NCI-H2107 (cell line): Measurements from ENCODE around the gene XPC.
"Not testable (repeated sequence)": the region's sequence is repeated elsewhere in the genome, so short reads cannot be mapped to it uniquely, and the experiment has no call there.

Experiments used
- DNase-seq: peaks from one replicate; lab custom pipeline; 2025; lab: John Stamatoyannopoulos, UW

Gene XPC

DNA sequence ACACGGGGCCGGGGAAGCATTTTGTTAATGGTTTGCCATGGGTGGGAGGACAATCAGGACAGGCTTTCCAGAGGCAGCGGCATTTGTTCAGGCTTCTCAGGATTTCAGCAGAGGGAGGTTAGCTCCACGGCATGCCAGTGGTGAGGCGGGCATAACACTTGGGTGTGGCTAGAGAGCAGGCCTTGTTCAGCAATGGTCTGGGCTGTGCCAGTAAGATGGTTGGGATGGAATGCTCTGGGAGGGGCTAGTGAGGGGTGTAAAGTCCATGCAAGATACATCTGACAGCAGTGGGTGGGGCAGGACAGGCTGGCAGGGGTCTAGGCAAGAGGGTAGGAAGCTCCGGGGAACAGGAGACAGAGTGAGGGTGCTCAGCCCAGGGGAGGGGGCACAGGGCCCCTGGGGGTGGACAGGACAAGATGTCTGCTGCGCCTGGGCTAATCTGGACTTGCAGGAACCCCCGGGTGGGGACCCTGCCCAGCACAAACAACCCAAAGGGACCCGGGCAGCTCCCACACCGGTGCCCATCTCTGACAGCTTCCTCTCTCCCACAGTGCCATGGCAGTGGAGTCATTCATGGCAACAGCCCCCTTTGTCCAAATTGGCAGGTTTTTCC lies 45.1 kb downstream of the XPC start:
- no peak for DNase-seq

DNA sequence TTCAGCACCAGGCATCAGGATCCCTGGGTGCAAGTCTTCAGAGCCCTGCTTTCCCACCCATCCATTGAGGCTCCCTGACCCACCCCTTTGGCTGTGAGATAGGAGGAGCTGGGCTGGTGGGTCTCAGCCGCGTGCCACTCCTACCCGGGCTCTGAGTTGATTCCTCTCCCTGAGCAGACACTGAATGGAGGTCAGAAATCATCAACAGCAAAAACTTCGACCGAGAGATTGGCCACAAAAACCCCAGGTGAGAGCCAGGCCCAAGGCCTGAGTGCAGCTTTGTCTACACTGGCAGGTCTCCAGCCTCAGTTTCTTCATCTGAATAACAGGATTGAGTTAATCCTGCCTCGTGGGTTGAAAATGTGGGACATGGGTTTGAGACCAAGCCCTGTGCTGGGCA lies 45.7 kb downstream of the XPC start:
- no peak for DNase-seq

DNA sequence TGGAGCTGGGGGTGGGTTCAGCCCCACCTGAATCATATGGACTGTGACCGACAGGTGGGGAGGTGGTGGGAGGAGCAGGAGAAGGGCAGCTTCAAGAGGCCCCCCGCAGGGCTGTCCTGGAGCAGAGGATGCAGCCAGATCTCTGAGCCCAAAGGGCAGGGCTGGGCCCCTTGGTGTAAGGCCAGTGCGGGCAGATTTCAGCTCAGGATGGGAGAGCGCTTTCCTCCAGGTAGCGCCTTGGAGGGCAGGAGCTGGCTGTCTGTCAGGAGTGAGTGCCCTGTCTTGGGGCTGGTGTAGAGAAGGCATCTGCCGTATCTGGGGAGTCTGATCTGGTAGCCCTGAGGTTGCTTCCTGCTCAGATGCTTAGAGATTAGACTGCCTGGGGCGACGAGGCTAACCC lies 46.3 kb downstream of the XPC start:
- DNase-seq: no peak

DNA sequence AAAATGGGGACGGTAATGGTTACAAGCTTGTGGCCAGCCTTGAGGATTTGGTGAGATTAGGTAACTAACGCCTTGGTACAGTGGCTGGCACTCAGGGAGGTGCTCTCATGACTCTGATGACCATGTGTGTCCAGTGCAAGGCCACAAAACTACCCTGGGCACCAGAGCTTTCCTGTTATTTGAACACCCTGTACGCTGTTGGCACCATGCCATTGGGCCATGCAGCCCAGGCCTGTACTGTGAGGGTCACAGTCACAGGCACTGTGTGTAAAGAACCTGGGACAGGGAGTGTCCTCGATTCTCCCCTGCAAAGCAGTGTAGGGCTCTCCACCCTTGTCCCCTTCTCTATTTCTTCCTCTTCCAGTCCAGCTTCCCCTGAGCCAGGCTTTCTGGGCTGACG lies 47.3 kb downstream of the XPC start:
- no peak for DNase-seq

DNA sequence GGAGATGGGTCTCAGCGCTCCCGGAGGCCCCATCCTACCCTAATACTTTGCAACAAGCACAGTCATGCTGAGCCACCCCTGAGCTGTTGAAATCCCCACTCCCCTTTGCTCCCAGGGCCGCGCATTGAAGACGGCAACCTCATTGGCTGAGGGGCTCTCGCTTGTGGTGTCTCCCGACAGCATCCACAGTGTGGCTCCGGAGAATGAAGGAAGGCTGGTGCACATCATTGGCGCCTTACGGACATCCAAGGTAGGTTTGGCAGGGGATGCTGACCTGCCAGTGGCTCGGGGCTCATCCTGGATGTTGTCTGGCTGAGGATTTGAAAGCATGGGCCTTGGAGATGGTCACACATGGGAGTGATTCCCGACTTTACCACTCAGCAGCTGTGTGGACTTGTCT lies 47.7 kb downstream of the XPC start:
- DNase-seq: no peak

DNA sequence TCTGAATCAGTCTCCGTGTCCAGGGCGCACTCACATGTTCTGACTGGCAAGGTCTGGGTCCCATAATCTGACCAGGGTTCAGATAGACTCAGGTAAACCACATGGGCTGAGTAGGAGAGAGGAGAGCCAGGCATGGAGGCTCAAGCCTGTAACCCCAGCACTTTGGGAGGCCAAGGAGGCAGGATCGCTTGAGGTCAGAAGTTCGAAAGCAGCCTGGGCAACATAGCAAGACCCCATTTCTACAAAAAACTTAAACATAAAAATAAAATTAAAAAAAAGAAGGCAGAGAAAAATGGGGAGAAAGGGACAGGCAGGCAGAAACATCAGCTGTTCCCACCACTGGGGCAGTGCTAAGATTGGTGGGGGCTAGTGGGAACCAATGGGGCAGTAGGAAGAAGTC lies 48.2 kb downstream of the XPC start:
- DNase-seq: no peak

DNA sequence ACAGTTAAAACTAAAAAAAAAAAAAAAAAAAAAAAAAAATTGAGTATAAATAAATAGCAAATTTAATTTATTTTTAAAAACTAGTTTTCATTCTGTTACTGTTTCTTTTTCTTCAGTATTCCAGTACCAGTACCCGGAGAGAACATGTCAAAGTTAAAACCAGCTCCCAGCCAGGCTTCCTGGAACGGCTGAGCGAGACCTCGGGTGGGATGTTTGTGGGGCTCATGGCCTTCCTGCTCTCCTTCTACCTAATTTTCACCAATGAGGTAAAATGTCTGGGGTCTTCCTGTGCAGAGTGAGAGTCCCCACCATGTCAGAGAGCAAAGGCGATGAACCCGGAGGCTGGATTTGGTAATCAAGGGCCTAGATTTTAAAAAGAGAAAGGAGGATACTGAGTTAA lies 49.1 kb downstream of the XPC start:
- no peak for DNase-seq

DNA sequence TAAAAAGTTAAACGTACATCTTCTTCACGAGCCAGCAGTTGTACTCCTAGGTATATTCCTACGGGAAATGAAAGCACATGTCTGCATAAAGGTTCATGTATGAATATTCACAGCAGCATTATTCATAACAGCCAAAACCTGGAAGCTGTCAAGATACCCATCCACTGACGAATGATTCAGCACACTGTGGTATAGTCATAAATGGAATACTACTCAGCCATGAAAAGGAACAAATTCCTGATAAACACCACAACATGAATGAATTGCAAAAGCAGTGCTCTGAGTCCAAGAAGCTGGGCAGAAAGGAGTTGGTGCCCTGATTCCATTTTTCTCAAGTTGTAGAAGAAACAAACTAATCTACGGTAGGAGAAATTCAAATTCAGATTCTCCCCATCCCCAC lies 49.7 kb downstream of the XPC start:
- DNase-seq: no peak

DNA sequence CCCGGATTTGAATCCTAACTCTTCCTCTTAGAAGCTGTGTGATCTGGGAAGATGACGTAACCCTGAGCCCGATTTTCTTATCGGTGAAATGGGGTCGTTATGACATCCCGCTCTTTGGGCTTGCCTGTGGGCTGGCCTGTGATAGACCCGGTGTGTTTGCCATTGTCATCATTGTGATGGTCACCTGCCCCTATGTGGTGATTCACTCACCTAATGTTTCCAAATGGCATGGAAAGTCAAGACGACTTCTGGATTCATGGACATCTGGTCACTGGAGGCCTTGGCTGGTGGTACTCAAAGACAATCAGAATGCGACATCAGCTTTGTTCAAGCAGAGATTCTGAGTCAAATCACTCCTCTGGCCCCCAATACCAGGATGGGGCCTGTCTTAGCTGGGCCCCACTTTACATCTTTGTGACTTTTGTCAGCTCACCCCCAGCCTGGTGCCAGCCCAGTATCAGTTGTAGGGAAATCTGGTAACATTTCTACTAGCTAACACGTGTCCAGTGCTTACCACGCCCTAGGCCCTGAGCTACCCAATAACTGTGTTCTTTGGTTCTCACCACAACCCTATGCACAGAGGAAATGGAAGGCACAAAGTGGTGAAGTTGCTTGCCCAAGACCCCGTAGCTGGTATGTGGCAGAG lies 50.8 kb downstream of the XPC start:
- DNase-seq: no peak

DNA sequence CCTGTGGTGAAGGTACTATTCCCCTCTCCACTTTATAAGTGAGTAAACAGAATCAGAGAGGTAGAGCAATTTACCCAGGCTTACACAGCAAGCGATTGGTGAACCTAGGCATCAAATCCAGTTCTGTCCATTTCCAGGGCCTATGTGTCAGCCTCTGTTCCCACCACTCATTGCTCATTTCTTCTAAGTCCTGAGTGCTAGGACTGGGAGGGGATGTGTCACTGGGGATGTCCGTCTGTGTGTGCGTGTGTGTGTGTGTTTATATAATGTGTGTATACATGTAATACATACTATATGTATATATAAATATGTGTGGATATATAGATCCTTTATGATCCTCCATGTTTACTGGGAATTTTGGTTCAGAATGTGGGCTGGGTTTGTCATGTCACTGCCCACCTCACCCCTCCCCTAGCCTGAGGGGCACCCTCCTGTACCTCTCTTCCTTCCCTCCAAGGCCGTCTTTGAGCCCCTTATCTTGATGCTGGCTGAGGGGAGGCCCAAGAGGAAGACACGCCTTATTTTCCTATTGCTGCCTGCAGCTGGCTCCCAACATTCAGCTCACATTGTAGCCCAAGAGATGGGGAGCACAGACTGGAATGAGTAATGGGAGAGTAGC lies 51.4 kb downstream of the XPC start:
- no peak for DNase-seq

DNA sequence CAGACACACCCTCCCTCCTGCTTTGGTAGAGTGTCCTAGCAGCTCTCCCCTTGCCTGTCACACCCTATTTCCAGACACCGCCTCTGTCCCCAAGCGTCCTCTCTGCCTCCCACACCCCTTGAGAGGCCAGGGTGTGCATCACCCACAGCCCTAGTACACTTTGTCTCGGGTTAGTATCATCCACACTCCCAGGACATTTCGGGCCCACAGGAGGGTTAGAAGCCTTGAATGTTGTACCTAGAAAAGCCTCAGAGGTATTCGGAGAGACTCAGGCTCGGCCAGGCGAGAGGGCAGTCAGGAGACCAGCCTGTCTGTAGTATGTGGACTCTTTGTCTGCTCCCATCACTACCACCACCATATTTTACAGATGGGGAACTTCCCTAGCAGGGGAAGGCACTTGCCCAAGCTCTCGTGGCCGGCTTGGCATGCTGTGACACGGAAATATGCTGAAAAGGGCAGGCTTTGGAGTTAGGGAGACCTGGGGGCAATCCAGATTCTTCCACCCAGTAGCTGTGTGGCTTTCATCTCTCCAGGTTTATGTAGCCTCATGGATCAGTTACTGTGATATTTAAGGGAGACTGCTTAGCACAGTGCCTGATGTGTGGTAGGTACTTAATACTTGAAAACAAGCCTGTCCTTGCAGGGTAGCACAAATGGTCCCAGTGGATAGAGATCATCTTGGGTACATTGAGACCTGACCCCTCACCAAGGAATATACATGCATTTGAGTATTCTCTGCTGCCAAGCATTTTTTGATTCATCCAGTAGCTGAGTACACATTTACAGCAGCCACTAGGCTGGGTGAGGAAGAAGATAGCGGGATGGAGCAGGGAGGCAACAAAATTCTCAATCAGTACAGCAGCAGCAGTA lies 52.1 kb downstream of the XPC start:
- no peak for DNase-seq

DNA sequence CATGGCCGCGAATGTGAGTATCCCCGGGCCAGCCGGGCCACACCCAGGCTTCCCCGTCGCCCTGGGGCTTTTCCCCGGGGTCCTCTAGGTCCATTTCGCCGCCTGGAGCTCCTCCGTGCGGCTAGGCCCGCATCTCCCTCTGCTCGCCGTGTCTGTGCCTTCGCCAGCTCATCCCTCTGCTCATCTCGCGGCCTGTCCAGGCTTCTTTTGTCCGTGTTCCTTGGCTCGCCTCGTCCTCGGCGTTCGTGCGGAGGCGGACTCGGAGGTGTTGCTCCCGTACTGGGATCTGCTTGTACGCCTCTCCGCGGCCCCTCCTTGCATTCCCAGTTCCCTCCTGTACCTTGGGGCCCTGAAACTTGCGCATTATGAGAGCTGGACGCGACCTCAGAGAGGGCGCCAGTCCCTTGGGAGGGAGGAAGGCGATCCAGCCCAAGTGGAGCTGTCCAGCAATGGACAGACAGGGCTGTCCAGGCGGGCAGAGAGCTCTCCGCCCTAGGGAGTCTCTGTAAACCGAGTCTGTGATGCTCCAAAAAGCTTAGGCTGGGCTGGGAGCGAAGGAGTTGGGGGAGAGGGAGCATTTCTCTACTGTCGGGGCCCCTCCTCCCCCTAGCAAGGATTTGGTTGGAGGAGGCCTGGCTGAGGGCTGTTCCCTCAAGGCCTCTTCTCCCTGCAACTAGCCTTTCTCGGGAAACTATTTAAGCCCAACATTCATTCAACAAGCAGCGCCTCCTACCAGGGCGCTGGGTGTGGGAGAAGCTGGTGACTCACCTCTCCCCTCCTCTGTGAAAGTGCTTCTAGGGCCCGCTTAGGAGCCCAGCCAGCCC lies 53.0 kb downstream of the XPC start:
- DNase-seq: no peak

DNA sequence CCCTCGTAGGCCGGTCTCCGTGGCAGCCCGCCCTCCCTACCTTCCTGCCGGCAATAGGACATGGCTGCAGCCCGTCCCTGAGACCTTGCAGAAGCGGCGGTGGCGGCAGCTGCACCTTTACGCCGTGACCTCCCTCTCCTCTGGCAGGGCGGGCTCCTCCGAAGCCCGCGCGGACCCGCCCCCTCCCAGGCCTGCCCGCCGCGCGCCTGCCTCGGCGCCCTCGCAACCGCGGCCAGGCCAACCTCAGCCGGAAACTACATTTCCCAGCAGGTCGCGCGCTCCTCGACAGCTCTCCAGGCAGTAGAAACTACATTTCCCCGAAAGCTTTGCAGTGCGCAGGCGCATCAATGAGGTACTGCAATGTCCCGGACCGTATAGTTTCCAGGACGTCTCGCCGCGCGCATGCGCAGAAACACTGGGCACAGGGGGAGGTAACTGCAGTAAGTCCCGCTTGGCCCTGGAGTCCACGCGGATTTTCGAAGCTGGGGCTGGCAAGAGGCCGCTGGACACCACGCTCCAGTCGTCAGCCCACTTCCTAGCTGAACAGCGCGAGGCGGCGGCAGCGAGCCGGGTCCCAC lies 53.7 kb downstream of the XPC start, which contains the start of the genes CHCHD4 and TMEM43:
Gene CHCHD4, minus strand, starts transcription at position 256 of the 578 bp plus-strand sequence. Its CDS starts 194 bp downstream, at position 62.
Gene TMEM43, plus strand, starts transcription at position 438 of the 578 bp plus-strand sequence. CDS start 142 bp downstream, outside the sequence.
- peak; percentile 75 for DNase-seq

DNA sequence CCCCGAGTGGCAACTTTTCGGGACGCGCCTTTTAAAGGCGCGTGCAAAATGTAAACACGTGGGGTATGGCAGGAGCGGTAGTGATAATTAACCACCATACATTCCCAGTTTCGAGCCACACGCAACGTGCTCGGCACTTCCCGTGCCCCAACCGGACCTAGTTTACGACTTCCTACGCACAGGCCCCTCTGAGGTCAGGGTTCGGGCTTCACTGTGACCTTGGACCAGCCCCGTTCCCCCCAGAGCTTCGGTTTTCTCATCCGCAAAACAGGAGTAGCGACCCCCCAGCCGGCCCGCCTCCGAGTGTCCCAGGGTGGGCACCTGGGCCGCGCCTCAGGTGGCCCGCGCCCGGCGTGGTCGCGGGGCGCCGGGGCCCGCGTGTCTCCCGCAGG lies 54.2 kb downstream of the XPC start:
- DNase-seq: no peak

DNA sequence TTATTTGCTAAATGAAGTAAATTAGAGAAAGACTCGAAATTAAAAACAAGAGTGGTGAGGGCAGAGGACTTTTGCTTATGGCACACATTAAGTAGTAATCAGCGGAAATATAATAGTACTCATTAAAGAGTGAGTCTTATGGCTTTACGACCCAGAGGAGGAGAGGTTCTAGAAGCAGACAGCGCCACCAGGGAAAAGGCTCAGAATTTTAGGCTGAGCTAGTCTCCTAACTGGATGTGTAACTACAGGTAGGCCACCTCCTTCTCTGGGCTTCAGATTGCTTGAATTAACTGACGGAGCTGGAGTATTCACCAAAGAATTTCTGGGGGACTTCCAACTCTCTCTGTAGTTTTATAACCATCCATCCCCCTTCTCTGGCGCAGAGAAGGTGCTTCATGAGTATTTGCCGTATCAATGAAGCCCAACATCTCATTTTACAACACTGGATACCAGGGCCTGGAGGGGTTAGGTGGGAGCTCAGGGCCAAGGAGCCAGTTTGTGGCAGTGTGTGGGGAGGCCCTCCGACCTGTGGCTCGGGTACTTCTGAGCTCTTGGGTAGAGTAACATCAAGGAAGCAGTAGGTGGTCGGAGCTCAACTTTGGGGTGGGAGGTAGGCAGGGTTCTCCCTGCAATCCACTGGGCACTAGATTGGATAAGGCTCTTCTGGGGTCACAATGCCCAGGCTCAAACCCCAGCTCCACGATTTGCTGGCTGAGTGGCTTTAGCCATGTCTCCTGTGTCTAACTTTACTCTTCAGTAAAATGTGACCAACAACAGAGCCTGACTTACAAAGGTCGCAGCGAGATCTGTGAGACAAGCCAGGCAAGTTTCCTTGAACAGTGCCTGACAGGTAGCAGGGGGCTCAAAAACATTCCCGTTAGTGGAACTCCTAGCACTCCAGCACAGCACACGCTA lies 54.8 kb downstream of the XPC start:
- no peak for DNase-seq

DNA sequence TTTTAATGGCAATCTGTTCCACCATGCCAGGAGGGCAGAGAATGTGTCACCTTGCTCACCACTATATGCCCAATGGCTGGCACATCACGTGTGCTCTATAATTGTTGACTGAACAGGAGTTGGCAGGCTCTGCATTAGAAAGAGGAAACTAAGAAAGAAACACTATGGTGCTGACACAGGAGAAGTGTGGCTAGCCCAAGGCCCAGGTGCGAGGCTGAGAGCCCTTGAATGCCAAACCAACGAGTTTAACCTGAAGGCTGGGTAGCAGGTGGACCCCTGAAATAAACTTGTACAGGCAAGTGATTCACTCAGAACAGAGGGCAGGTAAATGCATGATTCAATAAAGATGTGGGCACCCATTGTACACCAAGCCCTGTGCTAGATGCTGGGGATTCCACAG lies 56.1 kb downstream of the XPC start:
- no peak for DNase-seq

DNA sequence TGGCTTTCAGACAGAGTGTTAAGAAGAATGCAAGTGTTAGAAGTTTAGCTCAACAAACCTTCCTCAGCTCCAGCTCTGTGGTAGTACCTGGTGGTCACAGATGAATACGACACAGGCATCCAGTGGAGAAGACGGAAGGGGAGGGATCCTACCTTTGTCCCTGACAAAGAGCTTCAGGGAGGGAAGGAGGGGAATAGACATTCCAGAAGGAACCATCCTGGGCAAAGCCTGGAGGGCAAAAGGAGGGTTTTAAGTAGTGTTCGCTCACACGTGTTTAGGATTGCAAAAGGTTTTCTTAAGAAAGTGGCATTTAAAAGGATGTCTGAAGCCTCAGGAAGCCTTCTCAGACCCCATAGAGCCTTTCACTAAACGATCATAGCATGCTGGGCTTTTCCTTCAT lies 56.5 kb downstream of the XPC start:
- no peak for DNase-seq

DNA sequence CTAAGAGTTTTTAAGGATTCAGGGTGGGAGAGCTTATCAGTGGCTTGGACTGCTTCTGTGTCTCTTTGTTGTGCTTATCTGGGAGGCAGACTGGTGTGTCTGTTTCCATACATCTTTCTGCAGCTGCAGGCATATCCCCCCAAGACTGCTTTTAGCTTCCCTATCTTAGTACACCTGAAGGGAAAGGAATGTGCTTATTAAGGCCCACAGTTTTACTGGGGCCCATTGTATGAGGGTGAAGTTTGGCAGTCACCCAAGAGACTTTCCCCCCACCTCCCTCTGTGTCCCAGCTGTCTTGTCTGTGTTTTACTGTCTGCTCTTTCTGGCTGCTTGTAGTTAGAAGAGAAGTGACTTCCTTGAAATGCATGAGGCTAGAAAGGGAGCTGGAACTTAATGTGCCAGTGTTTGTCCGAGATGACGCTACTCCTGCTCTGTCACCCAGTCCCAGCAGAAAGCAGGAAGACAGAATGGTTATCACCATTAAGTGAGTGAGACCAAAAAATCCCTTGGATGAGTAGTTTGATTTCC lies 57.4 kb downstream of the XPC start:
- not testable (repeated sequence) for DNase-seq

DNA sequence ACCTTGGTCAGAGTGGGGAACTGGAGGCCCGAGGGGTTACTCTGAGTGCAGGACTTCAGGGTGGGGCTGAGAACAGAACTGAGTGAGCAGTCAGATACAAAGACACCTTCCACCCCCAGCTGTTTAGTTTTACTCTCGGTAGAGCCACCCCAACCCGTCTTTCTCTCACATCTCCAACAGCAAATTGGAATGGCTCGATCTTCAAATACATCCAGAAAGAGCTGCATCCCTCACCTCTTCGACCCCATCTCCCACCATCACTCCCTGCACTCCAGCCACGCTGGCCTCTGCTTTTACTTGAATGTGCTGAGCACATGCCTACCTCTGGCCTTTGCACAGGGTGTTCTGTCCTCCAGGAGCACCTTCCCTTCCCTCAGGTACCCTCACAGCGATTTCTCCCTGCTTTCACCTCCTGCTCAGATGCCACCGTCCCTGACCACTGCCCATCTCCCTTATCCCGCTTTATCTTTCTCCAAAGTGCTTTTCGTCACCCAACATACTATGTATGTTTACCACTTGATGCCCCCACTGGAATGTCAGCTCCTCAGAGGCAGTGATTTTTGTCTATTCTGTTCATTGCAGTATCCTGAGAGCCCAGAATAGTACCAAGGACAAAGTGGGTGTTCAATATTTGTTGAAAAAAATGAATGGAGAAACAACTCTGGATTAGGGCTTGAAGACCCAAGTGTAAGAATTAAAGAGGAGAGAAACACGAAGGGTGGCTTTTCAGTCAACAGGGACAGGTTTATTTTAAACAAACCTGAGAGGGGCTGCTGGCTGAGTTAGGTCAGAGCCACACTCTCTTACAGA lies 58.1 kb downstream of the XPC start:
- no peak for DNase-seq
